Activated naive CD4-positive, alpha-beta T cell treated with anti-CD3 and anti-CD28 coated beads, Interleukin-2, amount 10 ng/mL, durations not matched to agents 7 days and 5 days (primary cell): ENCODE data around the gene RPS6KB2.

Source experiments
- CTCF ChIA-PET: fragments of 350-600 bp; sonication (Branson Sonifier 250); formaldehyde crosslinking; loops from one replicate; lab custom pipeline; 2021; ENCODE audit warnings: antibody characterized with exemption; lab: Charles Lee
- DNase-seq: peaks from one replicate; pipeline ENCODE4 v3.0.0-alpha.2; 2020
- H3K27ac Mint-ChIP-seq: one replicate; pipeline ENCODE4 v1.8.0; 2021; ENCODE audit warnings: mild to moderate bottlenecking, moderate library complexity, mixed read lengths
- H3K27me3 Mint-ChIP-seq: one replicate; pipeline ENCODE4 v1.8.0; 2021; ENCODE audit warnings: mild to moderate bottlenecking, mixed read lengths
- H3K36me3 Mint-ChIP-seq: one replicate; pipeline ENCODE4 v1.8.0; 2021; ENCODE audit warnings: mixed read lengths
- H3K4me1 Mint-ChIP-seq: one replicate; pipeline ENCODE4 v1.8.0; 2021; ENCODE audit warnings: mixed read lengths
- H3K4me3 Mint-ChIP-seq: one replicate; pipeline ENCODE4 v1.8.0; 2021; ENCODE audit warnings: mild to moderate bottlenecking, moderate library complexity, mixed read lengths
- H3K9me3 Mint-ChIP-seq: one replicate; pipeline ENCODE4 v1.8.0; 2021; ENCODE audit warnings: mixed read lengths

The RPS6KB2 gene

DNA sequence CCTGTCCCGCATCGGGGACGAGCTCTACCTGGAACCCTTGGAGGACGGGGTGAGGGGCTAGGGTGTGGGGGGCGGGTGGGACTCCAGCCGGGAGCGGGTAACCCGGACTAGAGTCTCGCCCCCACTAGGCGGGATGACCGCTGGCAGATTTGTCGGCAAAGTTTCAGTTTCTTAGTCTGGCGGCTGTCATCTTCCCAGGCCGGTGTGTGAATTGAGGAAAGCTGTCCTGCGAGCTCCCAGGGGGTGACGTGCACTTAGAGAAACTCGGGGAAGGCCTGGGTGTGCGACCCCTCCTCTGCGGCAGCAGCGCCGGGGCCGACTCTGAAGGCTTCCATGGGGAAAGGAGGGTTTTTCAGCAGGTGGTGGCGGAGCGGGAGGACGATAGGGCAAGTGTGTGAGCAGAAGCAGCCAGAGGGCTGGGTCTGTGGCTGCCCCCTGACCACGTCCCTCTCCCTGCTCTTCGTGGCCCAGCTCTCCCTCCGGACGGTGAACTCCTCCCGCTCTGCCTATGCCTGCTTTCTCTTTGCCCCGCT, 36.0 kb upstream of the RPS6KB2 start:
- H3K27ac Mint-ChIP-seq: peak overlapping the region; percentile 56
- peaks cover 51% of the 10 kb centered on the region for H3K4me1 Mint-ChIP-seq
- no peak for DNase-seq
- CTCF ChIA-PET: interaction anchor here (0.8 to 24.9 kb wide), 6 partner anchors 8 to 113 kb away, joined by 3 to 564 read pairs (median 4); partner anchors contain the start of genes PITPNM1, POLD4 and PPP1CA
- no peaks in the 10 kb centered on the region for H3K9me3 Mint-ChIP-seq
- H3K4me3 Mint-ChIP-seq: peak overlapping the region; percentile 93
- no peaks in the 10 kb centered on the region for H3K27me3 Mint-ChIP-seq
- H3K36me3 Mint-ChIP-seq: peaks cover 28% of the 10 kb centered on the region

DNA sequence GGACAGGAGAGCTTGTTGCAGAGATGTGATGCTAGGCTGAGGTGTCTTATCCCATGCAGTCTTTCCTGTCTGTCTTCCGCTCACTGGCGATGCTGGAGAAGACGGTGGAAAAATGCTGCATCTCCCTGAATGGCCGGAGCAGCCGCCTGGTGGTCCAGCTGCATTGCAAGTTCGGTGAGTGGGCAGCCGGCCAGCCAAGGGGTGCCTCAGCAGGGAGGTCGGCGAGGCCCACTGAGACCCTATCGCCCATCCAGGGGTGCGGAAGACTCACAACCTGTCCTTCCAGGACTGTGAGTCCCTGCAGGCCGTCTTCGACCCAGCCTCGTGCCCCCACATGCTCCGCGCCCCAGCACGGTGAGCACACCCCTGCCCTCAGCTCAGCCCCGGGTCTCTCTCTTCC, 34.9 kb upstream of the RPS6KB2 start:
- CTCF ChIA-PET: interaction anchor here (1.6 kb wide), 1 partner anchor 112 kb away, joined by 4 read pairs; the partner anchor contains the start of gene PITPNM1
- H3K9me3 Mint-ChIP-seq: no peaks in the 10 kb centered on the region
- DNase-seq: no peak
- peaks cover 37% of the 10 kb centered on the region for H3K36me3 Mint-ChIP-seq
- H3K27ac Mint-ChIP-seq: no peak overlapping the region
- peak overlapping the region; percentile 93 for H3K4me3 Mint-ChIP-seq
- no peaks in the 10 kb centered on the region for H3K27me3 Mint-ChIP-seq
- H3K4me1 Mint-ChIP-seq: peaks cover 63% of the 10 kb centered on the region

DNA sequence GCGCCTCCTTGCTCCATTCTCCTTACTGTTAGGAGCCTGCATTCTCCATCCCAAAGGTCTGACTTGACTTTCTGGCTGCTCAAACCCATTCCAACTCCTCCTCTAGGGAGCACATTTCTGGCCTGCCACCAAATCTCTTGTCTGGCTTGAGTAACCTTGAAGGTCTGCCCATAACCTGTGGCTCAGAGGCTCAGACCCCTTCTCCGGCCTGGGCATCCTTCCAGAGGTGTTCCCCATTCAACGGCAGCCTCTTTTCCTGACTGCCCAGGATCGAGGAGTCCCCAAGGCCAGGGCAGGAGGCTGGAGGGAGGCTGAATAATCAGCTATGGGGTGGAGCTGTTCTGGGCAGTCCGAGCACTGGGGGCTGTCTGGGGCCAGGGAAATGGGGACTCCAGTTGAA, 34.3 kb upstream of the RPS6KB2 start:
- no peak overlapping the region for H3K27ac Mint-ChIP-seq
- CTCF ChIA-PET: interaction anchor here (0.9 to 1.2 kb wide), 2 partner anchors 29 to 74 kb away, joined by 3 read pairs; no protein-coding TSS in a partner anchor
- H3K4me3 Mint-ChIP-seq: peak overlapping the region; percentile 38
- H3K36me3 Mint-ChIP-seq: peaks cover 40% of the 10 kb centered on the region
- DNase-seq: no peak
- no peaks in the 10 kb centered on the region for H3K27me3 Mint-ChIP-seq
- peaks cover 65% of the 10 kb centered on the region for H3K4me1 Mint-ChIP-seq
- H3K9me3 Mint-ChIP-seq: no peaks in the 10 kb centered on the region

DNA sequence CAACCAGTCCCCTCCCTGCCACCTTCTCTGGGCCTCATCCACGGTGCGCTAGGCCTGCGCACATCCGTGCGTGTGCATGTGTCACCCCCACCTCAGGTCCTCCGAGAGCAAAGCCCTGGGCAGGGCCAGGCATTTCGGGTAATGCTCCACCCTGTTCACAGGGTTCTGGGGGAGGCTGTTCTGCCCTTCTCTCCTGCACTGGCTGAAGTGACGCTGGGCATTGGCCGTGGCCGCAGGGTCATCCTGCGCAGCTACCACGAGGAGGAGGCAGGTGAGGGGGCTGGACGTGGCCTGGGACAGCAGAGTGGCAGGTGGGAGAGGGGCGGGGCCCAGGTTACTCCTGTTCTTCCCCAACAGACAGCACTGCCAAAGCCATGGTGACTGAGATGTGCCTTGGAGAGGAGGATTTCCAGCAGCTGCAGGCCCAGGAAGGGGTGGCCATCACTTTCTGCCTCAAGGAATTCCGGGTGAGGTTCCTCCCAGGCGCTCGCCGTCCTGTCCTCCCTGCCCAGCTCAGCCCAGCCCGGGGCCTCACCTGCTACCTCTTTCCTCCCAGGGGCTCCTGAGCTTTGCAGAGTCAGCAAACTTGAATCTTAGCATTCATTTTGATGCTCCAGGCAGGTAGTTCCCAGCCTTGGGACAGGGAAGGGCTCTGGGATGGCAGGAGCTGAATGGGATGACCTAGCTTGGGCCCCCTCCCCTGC, 32.6 kb upstream of the RPS6KB2 start:
- Mint-ChIP-seq H3K4me1 (peaks cover 70% of the 10 kb centered on the region), H3K27ac (peak overlapping the region; percentile 83), H3K9me3 (no peaks in the 10 kb centered on the region), H3K27me3 (no peaks in the 10 kb centered on the region), H3K36me3 (peaks cover 49% of the 10 kb centered on the region), H3K4me3 (no peak overlapping the region)
- CTCF ChIA-PET: interaction anchor here (0.9 to 1.4 kb wide), 4 partner anchors 12 to 52 kb away, joined by 3 read pairs; no protein-coding TSS in a partner anchor
- DNase-seq: no peak

DNA sequence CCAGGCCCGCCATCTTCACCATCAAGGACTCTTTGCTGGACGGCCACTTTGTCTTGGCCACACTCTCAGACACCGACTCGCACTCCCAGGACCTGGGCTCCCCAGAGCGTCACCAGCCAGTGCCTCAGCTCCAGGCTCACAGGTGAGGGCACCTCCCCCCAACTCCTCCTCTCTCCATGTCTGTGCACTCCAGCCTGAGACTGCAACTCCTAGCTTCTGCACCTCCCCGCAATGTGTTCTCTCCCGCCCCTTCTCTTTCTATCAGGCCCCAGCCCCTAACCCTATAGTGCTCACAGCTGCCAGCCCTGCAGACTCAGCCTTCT, 32.1 kb upstream of the RPS6KB2 start:
- CTCF ChIA-PET: interaction anchor here (0.9 to 1.4 kb wide), 4 partner anchors 12 to 53 kb away, joined by 3 read pairs; no protein-coding TSS in a partner anchor
- Mint-ChIP-seq H3K4me1 (peaks cover 65% of the 10 kb centered on the region), H3K27me3 (no peaks in the 10 kb centered on the region), H3K36me3 (peaks cover 53% of the 10 kb centered on the region), H3K4me3 (no peak overlapping the region), H3K27ac (peak overlapping the region; percentile 83), H3K9me3 (no peaks in the 10 kb centered on the region)
- DNase-seq: no peak

DNA sequence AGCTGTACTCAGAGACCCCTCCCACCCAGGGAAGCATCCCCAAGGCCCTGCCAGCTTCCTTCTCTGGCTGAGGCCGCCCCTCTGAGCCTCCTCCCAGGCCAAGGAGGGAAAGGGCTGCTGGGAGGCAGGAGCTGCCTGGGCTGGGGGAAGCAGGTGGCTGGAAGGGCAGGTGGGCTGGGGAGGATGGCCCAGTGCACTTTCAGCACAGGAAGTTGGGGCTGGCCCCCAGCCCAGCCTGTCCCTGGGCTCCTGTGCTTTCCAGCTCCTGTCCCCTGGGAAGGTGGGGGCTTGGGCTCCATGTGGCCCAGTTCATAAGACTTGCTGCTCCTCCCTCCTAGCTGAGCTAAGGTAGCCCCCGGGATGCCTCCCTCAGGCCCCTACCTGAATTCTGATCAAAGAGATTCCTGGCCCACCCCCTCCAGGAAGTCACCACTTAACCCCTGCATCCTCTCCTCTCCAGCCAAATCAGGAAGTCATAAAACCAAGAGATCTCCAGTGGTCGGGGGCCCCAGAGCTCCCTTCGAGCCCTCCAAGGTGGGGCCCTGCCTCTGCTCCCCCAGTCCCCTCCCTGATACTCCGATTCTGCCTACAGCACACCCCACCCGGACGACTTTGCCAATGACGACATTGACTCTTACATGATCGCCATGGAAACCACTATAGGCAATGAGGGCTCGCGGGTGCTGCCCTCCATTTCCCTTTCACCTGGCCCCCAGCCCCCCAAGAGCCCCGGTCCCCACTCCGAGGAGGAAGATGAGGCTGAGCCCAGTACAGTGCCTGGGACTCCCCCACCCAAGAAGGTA, 31.5 kb upstream of the RPS6KB2 start:
- Mint-ChIP-seq H3K36me3 (peaks cover 53% of the 10 kb centered on the region), H3K4me1 (peaks cover 63% of the 10 kb centered on the region), H3K27me3 (no peaks in the 10 kb centered on the region), H3K4me3 (peak overlapping the region; percentile 56), H3K9me3 (no peaks in the 10 kb centered on the region), H3K27ac (peak overlapping the region; percentile 87)
- CTCF ChIA-PET: interaction anchor here (0.9 to 1.4 kb wide), 4 partner anchors 13 to 53 kb away, joined by 3 read pairs; no protein-coding TSS in a partner anchor
- no peak for DNase-seq

DNA sequence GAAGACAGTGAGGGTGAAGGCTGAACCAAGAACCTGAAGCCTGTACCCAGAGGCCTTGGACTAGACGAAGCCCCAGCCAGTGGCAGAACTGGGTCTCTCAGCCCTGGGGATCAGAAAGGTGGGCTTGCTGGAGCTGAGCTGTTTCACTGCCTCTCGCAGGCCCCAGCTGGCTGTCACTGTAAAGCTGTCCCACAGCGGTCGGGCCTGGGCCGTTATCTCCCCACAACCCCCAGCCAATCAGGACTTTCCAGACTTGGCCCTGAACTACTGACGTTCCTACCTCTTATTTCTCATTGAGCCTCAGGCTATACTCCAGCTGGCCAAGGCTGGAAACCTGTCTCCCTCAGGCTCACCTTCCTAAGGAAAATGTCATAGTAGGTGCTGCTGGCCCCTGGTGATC, 30.8 kb upstream of the RPS6KB2 start:
- H3K4me3 Mint-ChIP-seq: peak overlapping the region; percentile 43
- CTCF ChIA-PET: no interaction called here
- no peak for DNase-seq
- H3K27ac Mint-ChIP-seq: peak overlapping the region; percentile 76
- no peaks in the 10 kb centered on the region for H3K27me3 Mint-ChIP-seq
- H3K9me3 Mint-ChIP-seq: no peaks in the 10 kb centered on the region
- peaks cover 51% of the 10 kb centered on the region for H3K36me3 Mint-ChIP-seq
- peaks cover 65% of the 10 kb centered on the region for H3K4me1 Mint-ChIP-seq

DNA sequence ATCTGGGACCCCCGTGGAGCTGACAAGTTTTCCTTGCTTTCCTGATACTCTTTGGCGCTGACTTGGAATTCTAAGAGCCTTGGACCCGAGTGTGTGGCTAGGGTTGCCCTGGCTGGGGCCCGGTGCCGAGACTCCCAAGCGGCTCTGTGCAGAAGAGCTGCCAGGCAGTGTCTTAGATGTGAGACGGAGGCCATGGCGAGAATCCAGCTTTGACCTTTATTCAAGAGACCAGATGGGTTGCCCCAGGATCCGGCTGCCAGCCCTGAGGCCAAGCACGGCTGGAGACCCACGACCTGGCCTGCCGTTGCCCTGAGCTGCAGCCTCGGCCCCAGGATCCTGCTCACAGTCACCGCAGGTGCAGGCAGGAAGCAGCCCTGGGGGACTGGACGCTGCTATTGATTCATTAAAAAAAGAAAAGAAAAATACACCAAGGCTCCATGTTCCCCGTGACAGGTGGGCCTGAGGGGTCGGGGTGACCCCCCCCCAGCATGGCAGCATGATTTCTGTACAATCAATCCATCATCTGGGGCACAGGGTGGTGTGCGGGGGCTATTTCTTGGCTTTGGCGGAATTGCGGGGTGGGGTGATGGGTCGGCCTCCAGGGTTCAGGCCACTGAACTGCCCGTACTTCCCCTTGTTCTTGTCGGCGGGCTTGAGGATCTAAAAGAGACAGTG, 30.2 kb upstream of the RPS6KB2 start:
- H3K4me1 Mint-ChIP-seq: peaks cover 66% of the 10 kb centered on the region
- DNase-seq: no peak
- peaks cover 49% of the 10 kb centered on the region for H3K36me3 Mint-ChIP-seq
- no peaks in the 10 kb centered on the region for H3K9me3 Mint-ChIP-seq
- H3K4me3 Mint-ChIP-seq: peak overlapping the region; percentile 43
- CTCF ChIA-PET: interaction anchor here (1.1 kb wide), 1 partner anchor 41 kb away, joined by 3 read pairs; no protein-coding TSS in a partner anchor
- peak overlapping the region; percentile 78 for H3K27ac Mint-ChIP-seq
- H3K27me3 Mint-ChIP-seq: no peaks in the 10 kb centered on the region

DNA sequence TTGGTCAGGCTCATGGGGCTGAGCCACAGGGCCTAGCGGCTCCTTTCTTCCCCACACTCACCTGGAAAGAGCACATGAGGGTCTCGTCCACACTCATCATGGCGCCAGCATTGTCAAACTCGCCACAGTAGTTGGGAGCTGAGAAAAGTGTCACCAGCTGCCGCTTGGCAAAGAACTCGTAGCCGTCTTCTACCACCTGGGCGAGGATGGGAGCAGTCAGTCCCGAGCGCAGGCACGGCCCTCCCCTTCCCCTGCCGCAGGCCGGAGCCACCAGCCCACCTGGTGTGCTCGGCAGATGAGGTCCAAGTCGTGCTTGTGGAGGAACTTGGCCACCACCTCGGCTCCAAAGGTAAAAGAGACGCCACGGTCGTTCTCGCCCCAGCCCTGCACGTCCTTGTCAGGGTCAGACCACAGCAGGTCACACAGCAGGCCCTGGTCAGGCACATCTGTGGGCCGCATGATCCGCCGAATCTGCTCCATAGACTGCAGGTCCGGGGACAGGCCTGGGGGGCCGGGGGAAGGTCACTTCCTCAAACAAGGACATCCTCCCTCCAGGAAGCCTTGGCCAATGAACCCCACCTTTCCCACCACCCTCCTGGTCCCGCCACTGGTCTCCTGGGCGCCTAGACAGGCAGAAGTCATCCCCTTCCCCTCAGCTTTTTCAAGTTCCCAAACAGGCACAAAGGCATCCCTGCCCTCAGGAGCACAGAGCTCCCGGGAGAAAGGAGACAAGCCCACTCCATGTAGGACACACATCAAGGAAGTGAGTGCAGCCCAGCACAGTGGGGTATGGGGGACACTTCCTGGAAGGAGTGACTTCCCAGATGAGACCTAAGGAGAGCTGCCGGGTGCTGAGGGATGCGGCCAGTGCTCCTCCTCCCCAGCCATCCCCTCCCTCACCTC, 29.4 kb upstream of the RPS6KB2 start:
- H3K36me3 Mint-ChIP-seq: peaks cover 44% of the 10 kb centered on the region
- no peaks in the 10 kb centered on the region for H3K9me3 Mint-ChIP-seq
- CTCF ChIA-PET: interaction anchor here (0.7 to 1.1 kb wide), 2 partner anchors 40 to 114 kb away, joined by 3 read pairs; no protein-coding TSS in a partner anchor
- peaks cover 65% of the 10 kb centered on the region for H3K4me1 Mint-ChIP-seq
- DNase-seq: no peak
- peak overlapping the region; percentile 35 for H3K4me3 Mint-ChIP-seq
- H3K27me3 Mint-ChIP-seq: no peaks in the 10 kb centered on the region
- H3K27ac Mint-ChIP-seq: peak overlapping the region; percentile 78

DNA sequence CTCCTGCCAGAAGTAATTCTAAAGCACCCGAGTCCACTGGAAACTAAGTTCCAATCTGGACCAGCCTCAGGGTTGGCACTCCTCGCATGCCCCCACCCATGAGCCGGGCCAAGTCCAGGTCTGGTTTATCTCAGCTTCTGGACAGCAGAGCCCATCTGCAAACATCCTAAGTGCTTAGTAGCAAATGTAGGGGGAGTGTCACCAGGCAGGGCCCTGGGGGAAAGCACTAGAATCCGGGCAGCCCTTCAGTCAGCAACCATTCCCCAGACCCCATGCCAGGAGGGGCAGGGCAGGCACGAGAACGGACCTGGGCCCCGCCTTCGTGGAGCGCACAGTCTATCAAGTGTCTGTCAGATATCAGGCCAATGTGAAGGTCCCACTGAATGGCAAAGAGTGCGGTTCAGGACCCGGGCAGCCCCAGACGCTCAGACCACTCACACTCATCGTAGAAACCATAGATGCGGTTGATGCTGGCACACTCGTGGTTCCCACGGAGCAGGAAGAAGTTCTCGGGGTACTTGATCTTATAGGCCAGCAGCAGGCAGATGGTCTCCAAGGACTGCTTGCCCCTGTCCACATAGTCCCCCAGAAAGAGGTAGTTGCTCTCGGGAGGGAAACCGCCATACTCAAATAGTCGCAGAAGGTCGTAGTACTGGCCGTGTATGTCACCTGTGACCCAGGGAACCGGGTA, 27.9 kb upstream of the RPS6KB2 start:
- Mint-ChIP-seq H3K4me1 (peaks cover 71% of the 10 kb centered on the region), H3K27me3 (no peaks in the 10 kb centered on the region), H3K27ac (peak overlapping the region; percentile 86), H3K36me3 (peaks cover 50% of the 10 kb centered on the region), H3K9me3 (no peaks in the 10 kb centered on the region), H3K4me3 (peak overlapping the region; percentile 96)
- CTCF ChIA-PET: interaction anchor here (0.6 to 5.0 kb wide), 15 partner anchors 8 to 107 kb away, joined by 3 to 36 read pairs (median 5); partner anchors contain the start of genes CDK2AP2, PITPNM1, PTPRCAP and RAD9A
- no peak for DNase-seq

DNA sequence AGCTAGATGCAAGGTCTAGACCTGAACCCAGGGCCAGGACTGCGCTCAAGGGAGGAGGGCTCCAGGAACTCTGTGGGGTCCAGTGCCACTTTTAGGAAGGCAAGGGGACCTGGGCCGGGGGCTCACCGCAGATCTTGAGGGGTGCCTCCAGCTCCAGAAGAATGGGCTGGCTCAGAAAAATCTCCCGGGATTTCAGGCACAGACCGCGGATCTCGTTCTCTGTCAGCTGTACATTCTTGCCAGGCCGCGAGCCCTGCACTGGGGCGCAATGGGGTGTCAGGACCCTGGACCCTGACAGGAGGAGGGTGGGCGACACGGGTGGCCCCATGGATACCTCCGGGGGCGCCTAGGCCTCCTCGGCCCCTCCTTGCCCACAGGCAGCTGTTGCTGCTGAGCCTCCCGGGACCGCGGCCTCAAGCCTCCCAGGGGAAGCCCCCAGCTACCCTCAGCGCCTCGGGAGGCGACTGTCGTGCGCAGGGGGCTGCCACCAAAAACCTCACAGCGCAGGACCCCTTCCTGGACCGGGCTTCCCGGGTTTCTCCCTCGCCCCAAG, 27.3 kb upstream of the RPS6KB2 start:
- Mint-ChIP-seq H3K4me1 (peaks cover 74% of the 10 kb centered on the region), H3K4me3 (peak overlapping the region; percentile 96), H3K27ac (peak overlapping the region; percentile 86), H3K9me3 (no peaks in the 10 kb centered on the region), H3K36me3 (peaks cover 53% of the 10 kb centered on the region), H3K27me3 (no peaks in the 10 kb centered on the region)
- DNase-seq: no peak
- CTCF ChIA-PET: interaction anchor here (0.9 to 5.0 kb wide), 19 partner anchors 8 to 107 kb away, joined by 3 to 36 read pairs (median 6); partner anchors contain the start of genes CDK2AP2, PITPNM1, PTPRCAP and RAD9A
